Measurements from ENCODE around the gene COIL.

DNA sequence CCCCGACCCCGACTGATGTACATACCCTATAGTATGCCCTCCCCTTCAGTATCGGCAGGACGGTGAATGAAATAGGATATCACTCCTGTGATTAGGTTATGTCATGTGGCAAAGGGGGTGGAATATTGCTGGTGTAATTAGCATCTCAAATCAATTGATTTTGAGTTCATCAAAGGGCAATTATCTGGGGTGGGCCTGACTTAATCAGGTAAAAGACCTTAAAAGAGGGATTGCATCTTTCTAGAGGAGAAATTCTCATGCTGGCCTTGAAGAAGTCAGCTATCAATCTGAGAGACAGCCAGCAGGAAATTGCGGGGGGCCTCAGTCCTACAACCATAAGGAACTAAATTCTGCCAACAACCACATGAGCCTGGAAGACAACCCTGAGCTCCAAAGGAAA is 57.3 kb downstream of the COIL start:
- TF ChIP-seq EZH2 (IDR thresholded peaks at IDR 0.05; ENCODE audit: insufficient read depth, poor library complexity, severe bottlenecking) (no peak), EZH2phosphoT487 (IDR thresholded peaks at IDR 0.05; ENCODE audit: insufficient read depth, low read depth) (no peak)

Measured in GM23248 (cell line).